Keratinocyte (primary cell): ENCODE results near the gene CREB3L2. TPM values are rescaled to one million over a fixed set of nuclear protein-coding genes. Genes with fewer than 3 reads are reported as not detected.

Experiments
- DNase-seq: peaks from one replicate; pipeline ENCODE4 v3.0.0-alpha.2; 2011; ENCODE audit warnings: low read depth, missing footprints, low spot score
- FAIRE-seq: peaks from 2 replicates; lab custom pipeline; 2011; peaks lifted over from hg19 to GRCh38; lab: Jason Lieb, UNC
- H2AFZ ChIP-seq: 2 replicates; pipeline ENCODE4 v1.6.0; 2012; ENCODE audit warnings: low read length, control low read depth, inconsistent platforms; ENCODE audit not compliant: control insufficient read depth
- H3K27ac ChIP-seq: 2 replicates; pipeline ENCODE4 v1.5.1; 2011; ENCODE audit warnings: low read length; ENCODE audit not compliant: control insufficient read depth, insufficient read depth
- H3K27me3 ChIP-seq: 3 replicates; pipeline ENCODE4 v1.6.0; 2011; ENCODE audit warnings: low read length; ENCODE audit not compliant: control insufficient read depth, insufficient read depth; ENCODE audit errors: extremely low read depth
- H3K36me3 ChIP-seq, 2 experiments: 2 replicates in 1 of 2; 3 replicates in 1 of 2; pipeline ENCODE4 v1.5.1; 2011; ENCODE audit warnings: low read length in 2 of 2, mild to moderate bottlenecking in 1 of 2; ENCODE audit not compliant: control insufficient read depth in 2 of 2, insufficient read depth in 2 of 2; ENCODE audit errors: extremely low read depth in 1 of 2
- H3K4me1 ChIP-seq: 3 replicates; pipeline ENCODE4 v1.5.1; 2011; ENCODE audit warnings: low read length; ENCODE audit not compliant: control insufficient read depth, insufficient read depth; ENCODE audit errors: extremely low read depth
- H3K4me2 ChIP-seq: 3 replicates; pipeline ENCODE4 v1.6.0; 2011; ENCODE audit warnings: low read depth, low read length; ENCODE audit not compliant: control insufficient read depth, insufficient read depth; ENCODE audit errors: extremely low read depth
- H3K4me3 ChIP-seq, 3 experiments: fragments of 200-600 bp in 1 of 3; sonication (generic) in 1 of 3; 2 replicates in 2 of 3; 3 replicates in 1 of 3; pipeline ENCODE4 v1.5.1; 2011 to 2016; ENCODE audit warnings: low read length in 3 of 3, mild to moderate bottlenecking in 3 of 3, control low read depth in 2 of 3, inconsistent platforms in 1 of 3, low read depth in 1 of 3, mixed read lengths in 1 of 3, mixed run types in 1 of 3, moderate library complexity in 1 of 3; ENCODE audit not compliant: control insufficient read depth in 2 of 3, insufficient read depth in 2 of 3; ENCODE audit errors: extremely low read depth in 1 of 3
- H3K79me2 ChIP-seq: 2 replicates; pipeline ENCODE4 v1.6.0; 2012; ENCODE audit warnings: low read length; ENCODE audit not compliant: control insufficient read depth, insufficient read depth
- H3K9ac ChIP-seq: 3 replicates; pipeline ENCODE4 v1.6.0; 2011; ENCODE audit warnings: low read length; ENCODE audit not compliant: control insufficient read depth, insufficient read depth; ENCODE audit errors: extremely low read depth
- H3K9me1 ChIP-seq: 3 replicates; pipeline ENCODE4 v1.6.0; 2011; ENCODE audit warnings: low read length; ENCODE audit not compliant: control insufficient read depth, insufficient read depth; ENCODE audit errors: extremely low read depth
- H3K9me3 ChIP-seq: 2 replicates; pipeline ENCODE4 v1.5.1; 2012; ENCODE audit warnings: low read depth, low read length; ENCODE audit not compliant: control insufficient read depth
- H4K20me1 ChIP-seq: 3 replicates; pipeline ENCODE4 v1.6.0; 2011; ENCODE audit warnings: low read length; ENCODE audit not compliant: control insufficient read depth, insufficient read depth; ENCODE audit errors: extremely low read depth
- EZH2 ChIP-seq: IDR thresholded peaks from one replicate; pipeline ENCODE4 v1.6.1; 2012; ENCODE audit warnings: inconsistent platforms, mild to moderate bottlenecking, low read length, moderate library complexity
- dilution Hi-C: fragments of 300-500 bp; cut with MboI; formaldehyde crosslinking; loops from one replicate; pipeline ENCODE4 v1.7.0; 2020; ENCODE audit warnings: low sequenced_read_pairs; ENCODE audit not compliant: extremely low pct_ligation_motif_present
- polyA plus RNA-seq, 5 experiments: library from polyadenylated mRNA; depleted of rRNA in 3 of 5; stranded (reverse) in 3 of 5; stranded (forward) in 1 of 5; unstranded in 1 of 5; fragments of >200 nt; gene quantifications; 1 replicate in 1 of 5; 2 replicates in 3 of 5; 3 replicates in 1 of 5; pipeline versions ENCODE4 v1.2.1 to v1.2.3, GENCODE V29; 2011 to 2012; ENCODE audit warnings: missing spikeins in 2 of 5, low read depth in 1 of 5, low replicate concordance in 1 of 5
- TF ChIP-seq, protein P1 (sequence below), 3 experiments: IDR thresholded peaks in 1 of 3; conservative IDR thresholded peaks in 1 of 3; optimal IDR thresholded peaks in 1 of 3; 2 replicates in 2 of 3; 3 replicates in 1 of 3; pipeline versions ENCODE3 to v1.5.1; 2011; ENCODE audit warnings: low read length in 3 of 3, mild to moderate bottlenecking in 3 of 3, moderate library complexity in 2 of 3, control low read depth in 1 of 3, inconsistent platforms in 1 of 3; ENCODE audit not compliant: insufficient read depth in 2 of 3; ENCODE audit errors: extremely low read depth in 1 of 3

CREB3L2 gene
- polyA plus RNA-seq, 1 donor (not counting 4 experiments of a cell fraction or from before 2014, with no cell fraction given) = 12.8 TPM

DNA sequence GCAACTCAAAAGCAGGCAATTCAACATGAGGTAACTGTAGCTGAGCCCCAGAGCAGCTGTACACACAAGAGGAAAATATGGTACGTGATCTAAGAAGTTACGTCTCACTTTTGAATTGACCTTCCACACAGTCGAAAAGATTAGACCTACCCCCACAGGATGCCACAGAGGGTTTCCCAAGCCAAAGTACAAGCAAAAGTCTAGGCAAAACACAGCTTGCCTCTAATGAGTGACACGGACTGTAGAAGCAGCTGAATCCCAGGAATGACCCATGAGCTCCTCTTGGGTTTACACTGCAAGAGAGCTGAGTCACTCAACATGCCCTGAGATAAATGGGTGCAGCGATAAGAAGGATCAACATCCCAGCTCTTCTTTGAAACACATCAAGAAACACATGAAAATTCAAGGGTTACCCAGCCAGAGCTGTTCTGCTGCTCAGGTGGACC, 9.8 kb downstream of the CREB3L2 start:
- dilution Hi-C loops = no loop called here
- H3K4me2 ChIP-seq = no peak overlapping the region
- H3K9me3 ChIP-seq = no peaks in the 10 kb centered on the region
- FAIRE-seq = no peak
- no peak overlapping the region for H2AFZ ChIP-seq
- no peak for DNase-seq
- no peak for TF ChIP-seq EZH2
- TF ChIP-seq, protein P1, sequence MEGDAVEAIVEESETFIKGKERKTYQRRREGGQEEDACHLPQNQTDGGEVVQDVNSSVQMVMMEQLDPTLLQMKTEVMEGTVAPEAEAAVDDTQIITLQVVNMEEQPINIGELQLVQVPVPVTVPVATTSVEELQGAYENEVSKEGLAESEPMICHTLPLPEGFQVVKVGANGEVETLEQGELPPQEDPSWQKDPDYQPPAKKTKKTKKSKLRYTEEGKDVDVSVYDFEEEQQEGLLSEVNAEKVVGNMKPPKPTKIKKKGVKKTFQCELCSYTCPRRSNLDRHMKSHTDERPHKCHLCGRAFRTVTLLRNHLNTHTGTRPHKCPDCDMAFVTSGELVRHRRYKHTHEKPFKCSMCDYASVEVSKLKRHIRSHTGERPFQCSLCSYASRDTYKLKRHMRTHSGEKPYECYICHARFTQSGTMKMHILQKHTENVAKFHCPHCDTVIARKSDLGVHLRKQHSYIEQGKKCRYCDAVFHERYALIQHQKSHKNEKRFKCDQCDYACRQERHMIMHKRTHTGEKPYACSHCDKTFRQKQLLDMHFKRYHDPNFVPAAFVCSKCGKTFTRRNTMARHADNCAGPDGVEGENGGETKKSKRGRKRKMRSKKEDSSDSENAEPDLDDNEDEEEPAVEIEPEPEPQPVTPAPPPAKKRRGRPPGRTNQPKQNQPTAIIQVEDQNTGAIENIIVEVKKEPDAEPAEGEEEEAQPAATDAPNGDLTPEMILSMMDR (optimal IDR thresholded peaks at IDR 0.05 in 1 of 3, IDR thresholded peaks at IDR 0.05 in 1 of 3, conservative IDR thresholded peaks at IDR 0.05 in 1 of 3; ENCODE audit: extremely low read depth in 1 of 3, insufficient read depth in 2 of 3, low read length in 3 of 3) = no peak
- H3K79me2 ChIP-seq = peaks cover 70% of the 10 kb centered on the region
- H3K9ac ChIP-seq = no peak overlapping the region
- H3K36me3 ChIP-seq = no peaks in the 10 kb centered on the region
- H3K27ac ChIP-seq = no peak overlapping the region
- peaks cover 29% of the 10 kb centered on the region for H3K4me1 ChIP-seq
- no peak overlapping the region for H3K4me3 ChIP-seq
- peaks cover 4% of the 10 kb centered on the region for H3K9me1 ChIP-seq
- no peaks in the 10 kb centered on the region for H4K20me1 ChIP-seq
- H3K27me3 ChIP-seq = no peaks in the 10 kb centered on the region

DNA sequence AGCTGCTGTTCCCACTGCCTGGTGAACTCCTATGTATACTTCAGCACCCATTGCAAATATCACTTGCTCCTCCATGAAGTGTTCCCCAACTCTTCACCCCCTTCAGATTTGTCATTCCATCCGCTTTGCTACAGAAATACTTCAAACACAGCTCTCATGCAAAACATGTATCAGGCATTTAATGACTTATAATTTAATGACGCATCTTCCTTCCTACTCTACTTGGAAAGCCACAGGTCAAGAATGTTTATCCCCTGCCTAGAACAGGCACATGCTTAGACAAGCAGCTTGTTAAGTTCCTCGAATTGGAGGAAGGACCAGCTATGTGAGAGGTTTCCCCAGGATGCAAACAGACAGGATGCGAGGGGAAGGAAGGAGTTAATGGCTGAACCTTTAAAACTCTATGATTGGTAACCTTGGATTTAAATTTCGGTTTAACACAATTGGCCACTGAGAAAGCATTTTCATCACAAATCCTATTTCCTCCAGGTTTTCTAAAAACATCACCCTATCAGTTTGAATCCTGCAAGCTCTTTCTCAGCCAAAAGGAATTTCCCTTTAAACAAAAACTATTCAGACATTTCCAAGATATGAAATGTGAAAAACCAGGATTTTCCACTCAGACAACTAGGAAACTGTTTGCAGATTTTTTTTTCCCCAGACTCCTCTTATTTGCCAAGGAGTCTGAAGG, 11.5 kb downstream of the CREB3L2 start:
- Histone ChIP-seq H3K27me3 (no peaks in the 10 kb centered on the region), H3K79me2 (peaks cover 69% of the 10 kb centered on the region), H3K36me3 (no peaks in the 10 kb centered on the region), H3K27ac (peak overlapping the region; percentile 61), H3K4me2 (peak overlapping the region; percentile 81), H3K9me3 (no peaks in the 10 kb centered on the region), H3K9me1 (peaks cover 4% of the 10 kb centered on the region), H3K4me3 (peak overlapping the region in 2 of 3 experiments; percentile 41 to 47), H3K4me1 (peaks cover 29% of the 10 kb centered on the region), H2AFZ (no peak overlapping the region), H3K9ac (peak overlapping the region; percentile 39), H4K20me1 (no peaks in the 10 kb centered on the region)
- no peak for TF ChIP-seq EZH2
- TF ChIP-seq, protein P1 (optimal IDR thresholded peaks at IDR 0.05 in 1 of 3, IDR thresholded peaks at IDR 0.05 in 1 of 3, conservative IDR thresholded peaks at IDR 0.05 in 1 of 3; ENCODE audit: extremely low read depth in 1 of 3, insufficient read depth in 2 of 3, low read length in 3 of 3) = no peak
- DNase-seq (peak; percentile 92), FAIRE-seq (peak; percentile 69)
- dilution Hi-C loops = no loop called here
